Loucy (cell line): Measurements from ENCODE around the gene TYW3.

Source experiments
- CTCF ChIP-seq: fragments of 200-600 bp; sonication (generic); conservative IDR thresholded peaks from 2 replicates; pipeline ENCODE4 v1.5.1; 2014; ENCODE audit warnings: mild to moderate bottlenecking, antibody characterized with exemption, low read length
- EZH2phosphoT487 ChIP-seq: fragments of 200-600 bp; IDR thresholded peaks from 2 replicates; pipeline ENCODE4 v1.6.1; 2018; ENCODE audit warnings: antibody characterized with exemption, mild to moderate bottlenecking, moderate library complexity, borderline replicate concordance

GRCh38 chr1:74714429-74715235 is 18.3 kb upstream of the TYW3 start:
- TF ChIP-seq CTCF, result no peak
- no peak for TF ChIP-seq EZH2phosphoT487
